OCI-LY3 (cell line): ENCODE measurements around the gene DST.

Source experiments
- H2AFZ ChIP-seq: fragments of 200-600, 300-600 bp; shearing (Covaris generic); 2 replicates; pipeline ENCODE4 v1.6.0; 2014; ENCODE audit warnings: antibody characterized with exemption, low read depth, low read length
- H3K27ac ChIP-seq: fragments of 200-600, 300-600 bp; sonication (generic); 2 replicates; pipeline ENCODE4 v1.5.1; 2014; ENCODE audit warnings: mild to moderate bottlenecking, low read length, moderate library complexity, mixed read lengths
- H3K27me3 ChIP-seq: fragments of 200-600, 300-600 bp; sonication (generic); 2 replicates; pipeline ENCODE4 v1.6.1; 2014; ENCODE audit warnings: low read depth, low read length, mixed read lengths
- H3K36me3 ChIP-seq: fragments of 200-600, 300-600 bp; sonication (generic); replicated peaks from 2 replicates; pipeline ENCODE3; 2014; ENCODE audit warnings: low read depth, low read length, mixed read lengths
- H3K4me1 ChIP-seq: fragments of 300-600, 200-600 bp; sonication (generic); 2 replicates; pipeline ENCODE4 v1.6.1; 2014; ENCODE audit warnings: low read length, mixed read lengths
- H3K4me2 ChIP-seq: fragments of 200-600, 300-600 bp; sonication (generic); 2 replicates; pipeline ENCODE4 v1.6.1; 2014; ENCODE audit warnings: low read length, mixed read lengths
- H3K4me3 ChIP-seq: fragments of 300-600, 200-600 bp; sonication (generic); 2 replicates; pipeline ENCODE4 v1.5.1; 2014; ENCODE audit warnings: antibody characterized with exemption, mild to moderate bottlenecking, low read length, moderate library complexity
- H3K79me2 ChIP-seq: fragments of 300-600, 200-600 bp; shearing (Covaris generic); 2 replicates; pipeline ENCODE4 v1.6.1; 2014; ENCODE audit warnings: mild to moderate bottlenecking, low read length, mixed read lengths
- H3K9ac ChIP-seq: fragments of 300-600, 200-600 bp; shearing (Covaris generic); 2 replicates; pipeline ENCODE4 v1.6.0; 2014; ENCODE audit warnings: mild to moderate bottlenecking, low read length, moderate library complexity
- H3K9me3 ChIP-seq: fragments of 200-600, 300-600 bp; shearing (Covaris generic); 2 replicates; pipeline ENCODE4 v1.6.1; 2014; ENCODE audit warnings: low read length, mixed read lengths; ENCODE audit not compliant: insufficient read depth
- H4K20me1 ChIP-seq: fragments of 200-600, 300-600 bp; sonication (generic); 2 replicates; pipeline ENCODE4 v1.6.1; 2016; ENCODE audit warnings: low read length, mixed read lengths; ENCODE audit not compliant: insufficient read depth
- EZH2phosphoT487 ChIP-seq: fragments of 200-600 bp; shearing (Covaris generic); IDR thresholded peaks from 2 replicates; pipeline ENCODE4 v1.6.1; 2018; ENCODE audit warnings: antibody characterized with exemption, mixed run types, low read depth
- TF ChIP-seq, protein P1 (sequence below): fragments of 200-600, 300-600 bp; sonication (generic); IDR thresholded peaks from 2 replicates; pipeline ENCODE4 v1.5.1; 2014; ENCODE audit warnings: antibody characterized with exemption, low read length, low read depth

Gene DST

DNA sequence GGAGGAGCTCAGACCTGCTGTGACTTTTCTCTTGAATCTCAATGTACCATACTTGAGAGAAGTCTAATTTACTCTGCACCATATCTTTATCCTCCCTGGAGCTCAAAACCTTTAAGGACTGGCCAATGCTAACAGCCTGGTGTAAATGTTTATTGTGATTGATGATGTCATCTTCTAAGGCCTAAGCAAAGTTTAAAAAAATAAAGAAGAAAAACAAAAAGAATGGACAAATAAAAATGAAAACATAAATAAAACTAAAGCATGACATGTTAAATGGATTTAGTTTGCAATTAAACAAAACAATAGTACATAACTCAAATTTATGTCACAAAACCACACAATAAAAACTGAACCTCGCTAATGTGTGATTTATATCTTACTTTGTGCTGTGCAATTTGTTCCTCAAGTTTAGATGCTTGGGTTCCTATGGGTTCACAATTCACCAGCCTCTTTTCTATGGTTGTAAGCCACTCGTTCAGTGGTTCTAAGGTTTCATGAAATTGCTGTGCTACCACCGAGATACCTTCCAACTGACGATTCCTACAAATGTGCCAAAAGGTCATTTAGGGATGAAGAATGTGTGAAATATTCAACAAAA lies 113.0 kb downstream of the DST start:
- H3K27ac ChIP-seq, result no peak overlapping the region
- TF ChIP-seq EZH2phosphoT487, result no peak
- TF ChIP-seq, protein P1, sequence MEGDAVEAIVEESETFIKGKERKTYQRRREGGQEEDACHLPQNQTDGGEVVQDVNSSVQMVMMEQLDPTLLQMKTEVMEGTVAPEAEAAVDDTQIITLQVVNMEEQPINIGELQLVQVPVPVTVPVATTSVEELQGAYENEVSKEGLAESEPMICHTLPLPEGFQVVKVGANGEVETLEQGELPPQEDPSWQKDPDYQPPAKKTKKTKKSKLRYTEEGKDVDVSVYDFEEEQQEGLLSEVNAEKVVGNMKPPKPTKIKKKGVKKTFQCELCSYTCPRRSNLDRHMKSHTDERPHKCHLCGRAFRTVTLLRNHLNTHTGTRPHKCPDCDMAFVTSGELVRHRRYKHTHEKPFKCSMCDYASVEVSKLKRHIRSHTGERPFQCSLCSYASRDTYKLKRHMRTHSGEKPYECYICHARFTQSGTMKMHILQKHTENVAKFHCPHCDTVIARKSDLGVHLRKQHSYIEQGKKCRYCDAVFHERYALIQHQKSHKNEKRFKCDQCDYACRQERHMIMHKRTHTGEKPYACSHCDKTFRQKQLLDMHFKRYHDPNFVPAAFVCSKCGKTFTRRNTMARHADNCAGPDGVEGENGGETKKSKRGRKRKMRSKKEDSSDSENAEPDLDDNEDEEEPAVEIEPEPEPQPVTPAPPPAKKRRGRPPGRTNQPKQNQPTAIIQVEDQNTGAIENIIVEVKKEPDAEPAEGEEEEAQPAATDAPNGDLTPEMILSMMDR, result no peak

DNA sequence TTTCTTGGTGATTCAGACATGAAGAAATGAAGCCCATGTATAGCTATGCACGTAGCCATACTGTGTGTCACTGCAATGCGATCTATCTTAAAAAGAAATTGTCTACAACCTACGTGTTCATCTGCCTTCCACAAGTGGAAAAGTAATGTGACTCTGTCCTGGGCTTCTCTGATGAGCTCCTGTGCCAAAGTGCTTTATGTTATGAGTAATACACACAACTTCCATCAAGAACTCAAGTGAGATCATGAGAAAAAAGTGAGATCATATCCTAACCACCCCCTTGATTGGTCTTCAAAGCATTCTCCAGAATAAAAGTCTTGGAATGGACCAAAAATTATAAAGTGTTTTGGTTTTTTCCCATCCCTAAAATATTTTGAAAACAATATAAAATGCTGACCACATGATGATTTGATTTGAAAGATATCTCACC lies 114.3 kb downstream of the DST start:
- Histone ChIP-seq H3K27ac (no peak overlapping the region), H3K9me3 (no peaks in the 10 kb centered on the region), H3K79me2 (no peaks in the 10 kb centered on the region), H3K36me3 (peaks cover 6% of the 10 kb centered on the region), H3K4me1 (peaks cover 12% of the 10 kb centered on the region), H4K20me1 (no peaks in the 10 kb centered on the region), H3K9ac (no peak overlapping the region), H3K4me2 (no peak overlapping the region), H2AFZ (no peak overlapping the region), H3K4me3 (no peak overlapping the region), H3K27me3 (no peaks in the 10 kb centered on the region)
- TF ChIP-seq, protein P1, result no peak
- no peak for TF ChIP-seq EZH2phosphoT487

More for the DNA sequence above, 113.0 kb downstream of the DST start:
- Histone ChIP-seq H3K79me2 (no peaks in the 10 kb centered on the region), H3K4me1 (peaks cover 15% of the 10 kb centered on the region), H3K4me3 (no peak overlapping the region), H4K20me1 (no peaks in the 10 kb centered on the region), H2AFZ (no peak overlapping the region), H3K9ac (no peak overlapping the region), H3K36me3 (peaks cover 6% of the 10 kb centered on the region), H3K4me2 (no peak overlapping the region), H3K9me3 (no peaks in the 10 kb centered on the region), H3K27me3 (no peaks in the 10 kb centered on the region)

DNA sequence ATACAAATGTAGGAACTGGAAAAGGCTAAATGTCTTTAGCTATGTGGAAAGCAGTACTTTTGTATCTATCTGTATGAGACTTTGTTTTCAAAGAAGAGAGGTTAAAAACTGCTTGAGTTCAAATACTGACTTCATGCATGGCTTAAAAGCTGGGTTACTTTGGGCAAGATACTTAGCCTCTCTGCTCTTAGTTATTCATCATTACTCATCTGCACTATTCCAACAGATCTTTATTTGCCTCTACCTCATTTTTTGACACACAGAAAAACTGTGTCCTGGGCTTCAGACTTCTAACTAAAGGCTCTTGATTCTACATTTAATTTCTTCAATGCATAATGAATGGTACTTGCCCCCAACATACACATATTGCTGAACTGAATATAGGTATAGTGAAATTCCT lies 114.8 kb downstream of the DST start:
- TF ChIP-seq, protein P1, result no peak
- TF ChIP-seq EZH2phosphoT487, result no peak
- H3K36me3 ChIP-seq, result peaks cover 6% of the 10 kb centered on the region
- H3K9ac ChIP-seq, result no peak overlapping the region
- no peak overlapping the region for H3K4me2 ChIP-seq
- no peak overlapping the region for H3K27ac ChIP-seq
- H4K20me1 ChIP-seq, result no peaks in the 10 kb centered on the region
- no peaks in the 10 kb centered on the region for H3K79me2 ChIP-seq
- peaks cover 8% of the 10 kb centered on the region for H3K4me1 ChIP-seq
- no peak overlapping the region for H2AFZ ChIP-seq
- H3K27me3 ChIP-seq, result no peaks in the 10 kb centered on the region
- no peak overlapping the region for H3K4me3 ChIP-seq
- H3K9me3 ChIP-seq, result no peaks in the 10 kb centered on the region

DNA sequence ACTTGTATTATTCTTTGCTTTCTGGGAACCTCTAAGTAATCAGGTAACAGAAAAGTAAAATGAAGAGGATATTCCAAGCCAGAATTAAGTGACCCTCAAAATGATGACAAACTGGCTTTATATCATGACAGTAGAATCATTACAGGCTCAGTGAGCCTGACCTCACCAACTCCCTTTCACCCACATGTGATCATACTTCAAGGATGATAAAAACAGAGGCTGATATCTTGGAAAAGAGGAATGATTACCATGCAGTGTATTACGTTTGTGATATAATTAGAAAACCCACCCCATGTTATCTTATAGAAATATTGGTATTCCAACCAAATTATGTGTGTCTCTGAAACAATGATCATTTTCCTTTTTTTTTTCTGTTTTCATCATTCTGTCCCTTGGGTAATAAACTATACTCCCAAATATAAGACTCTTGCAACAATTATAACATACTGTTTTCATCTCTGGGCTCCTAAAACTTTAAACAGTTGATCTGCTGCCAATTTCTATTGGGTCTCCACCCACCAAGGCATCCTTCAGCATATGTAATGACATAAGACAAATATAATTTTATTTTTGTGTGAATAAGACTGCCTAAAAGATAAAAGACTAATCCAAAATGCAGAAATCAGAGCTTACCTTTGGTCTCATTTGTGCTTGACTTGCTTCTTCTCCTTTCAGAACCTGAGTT lies 115.7 kb downstream of the DST start:
- peaks cover 5% of the 10 kb centered on the region for H3K4me1 ChIP-seq
- H3K4me3 ChIP-seq, result no peak overlapping the region
- H3K27me3 ChIP-seq, result no peaks in the 10 kb centered on the region
- no peak overlapping the region for H3K27ac ChIP-seq
- TF ChIP-seq EZH2phosphoT487, result no peak
- TF ChIP-seq, protein P1, result no peak
- no peak overlapping the region for H3K9ac ChIP-seq
- H3K4me2 ChIP-seq, result no peak overlapping the region
- no peaks in the 10 kb centered on the region for H3K79me2 ChIP-seq
- H3K36me3 ChIP-seq, result peaks cover 6% of the 10 kb centered on the region
- H2AFZ ChIP-seq, result no peak overlapping the region
- H3K9me3 ChIP-seq, result no peaks in the 10 kb centered on the region
- no peaks in the 10 kb centered on the region for H4K20me1 ChIP-seq
